Liver (tissue), 9 donors: ENCODE measurements around the gene GATB. TPM values are rescaled to one million over a fixed set of nuclear protein-coding genes. Genes with fewer than 3 reads are reported as not detected.

Experiments used
- DNase-seq: peaks from one replicate; pipeline ENCODE4 v3.0.0-alpha.2; 2017; ENCODE audit warnings: low spot score
- H3K27ac ChIP-seq, 2 donors: one replicate each; pipeline ENCODE4 v1.7.0; 2013; ENCODE audit warnings: inconsistent platforms in 2 of 2, low read length in 2 of 2, control low read depth in 1 of 2, low read depth in 1 of 2, mild to moderate bottlenecking in 1 of 2
- H3K27me3 ChIP-seq, 4 donors: one replicate each; pipeline versions ENCODE4 v1.6.1 to v1.7.0; 2013; ENCODE audit warnings: low read length in 3 of 4, inconsistent platforms in 1 of 4, mild to moderate bottlenecking in 1 of 4, moderate library complexity in 1 of 4; ENCODE audit not compliant: control insufficient read depth in 4 of 4, insufficient read depth in 4 of 4
- H3K36me3 ChIP-seq, 4 donors: one replicate each; pipeline versions ENCODE4 v1.6.1 to v1.7.0; 2013; ENCODE audit warnings: low read length in 3 of 4, mild to moderate bottlenecking in 3 of 4, low read depth in 1 of 4, moderate library complexity in 1 of 4; ENCODE audit not compliant: control insufficient read depth in 4 of 4, insufficient read depth in 3 of 4
- H3K4me1 ChIP-seq, 4 donors: one replicate each; pipeline versions ENCODE4 v1.6.1 to v1.7.0; 2013; ENCODE audit warnings: low read length in 3 of 4, mild to moderate bottlenecking in 3 of 4, moderate library complexity in 1 of 4; ENCODE audit not compliant: control insufficient read depth in 4 of 4, insufficient read depth in 4 of 4
- H3K4me3 ChIP-seq, 3 donors: one replicate each; pipeline versions ENCODE4 v1.6.1 to v1.7.0; 2013; ENCODE audit warnings: low read length in 3 of 3, control low read depth in 1 of 3, low read depth in 1 of 3, mild to moderate bottlenecking in 1 of 3
- H3K9ac ChIP-seq, 2 donors: one replicate each; pipeline ENCODE4 v1.7.0; 2013; ENCODE audit warnings: low read length in 2 of 2, mild to moderate bottlenecking in 2 of 2, moderate library complexity in 2 of 2, control low read depth in 1 of 2, low read depth in 1 of 2
- H3K9me3 ChIP-seq, 4 donors: one replicate each; pipeline versions ENCODE4 v1.6.1 to v1.7.0; 2013; ENCODE audit warnings: low read length in 3 of 4; ENCODE audit not compliant: control insufficient read depth in 4 of 4
- EGR1 ChIP-seq, 2 donors: IDR thresholded peaks; 2 replicates each; pipeline ENCODE4 v1.6.1; 2016 to 2018; ENCODE audit warnings: antibody characterized with exemption in 2 of 2, low read depth in 2 of 2
- FOXA1 ChIP-seq: IDR thresholded peaks from 2 replicates; pipeline ENCODE4 v1.6.1; 2016; ENCODE audit warnings: antibody characterized with exemption
- FOXA2 ChIP-seq: IDR thresholded peaks from 2 replicates; pipeline ENCODE4 v1.6.1; 2016; ENCODE audit warnings: antibody characterized with exemption
- GABPA ChIP-seq, 2 donors: IDR thresholded peaks in 1 of 2; conservative IDR thresholded peaks in 1 of 2; 2 replicates each; pipeline ENCODE4 v1.6.1; 2016; ENCODE audit warnings: antibody characterized with exemption in 2 of 2, mild to moderate bottlenecking in 1 of 2, moderate library complexity in 1 of 2
- HNF4A ChIP-seq, 2 donors: conservative IDR thresholded peaks; 2 replicates each; pipeline ENCODE4 v1.6.1; 2016; ENCODE audit warnings: antibody characterized with exemption in 2 of 2, mild to moderate bottlenecking in 2 of 2
- HNF4G ChIP-seq: IDR thresholded peaks from 2 replicates; pipeline ENCODE4 v1.6.1; 2016; ENCODE audit warnings: antibody characterized with exemption
- JUND ChIP-seq, 2 donors: IDR thresholded peaks; 2 replicates each; pipeline ENCODE4 v1.6.1; 2016; ENCODE audit warnings: antibody characterized with exemption in 2 of 2
- NR2F2 ChIP-seq: IDR thresholded peaks from 2 replicates; pipeline ENCODE4 v1.6.1; 2016; ENCODE audit warnings: antibody characterized with exemption
- RAD21 ChIP-seq, 2 donors: IDR thresholded peaks; 2 replicates each; pipeline ENCODE4 v1.6.1; 2016; ENCODE audit warnings: antibody characterized with exemption in 2 of 2, mild to moderate bottlenecking in 2 of 2
- RXRA ChIP-seq, 2 donors: IDR thresholded peaks; 2 replicates each; pipeline ENCODE4 v1.6.1; 2017 to 2018; ENCODE audit warnings: antibody characterized with exemption in 2 of 2, mild to moderate bottlenecking in 1 of 2
- SP1 ChIP-seq: IDR thresholded peaks from 2 replicates; pipeline ENCODE4 v1.6.1; 2018; ENCODE audit warnings: antibody characterized with exemption, mild to moderate bottlenecking
- TAF1 ChIP-seq: conservative IDR thresholded peaks from 2 replicates; pipeline ENCODE4 v1.6.1; 2016; ENCODE audit warnings: antibody characterized with exemption, mild to moderate bottlenecking
- YY1 ChIP-seq: IDR thresholded peaks from 2 replicates; pipeline ENCODE4 v1.6.1; 2016; ENCODE audit warnings: antibody characterized with exemption, mild to moderate bottlenecking
- WGBS: extraction: QIAGEN DNeasy Blood & Tissue Kit; methylation state at CpG from one replicate; pipeline ENCODE4 v1.1.7; 2013; 5-methylcytosine and 5-hydroxymethylcytosine counted together
- polyA plus RNA-seq, 2 donors: library from polyadenylated mRNA; stranded (reverse) in 1 of 2; unstranded in 1 of 2; fragments of 200-250 nt in 1 of 2; fragments of >200 nt in 1 of 2; fragmentation: Nextera tagmentation in 1 of 2; extraction: Ambion mirVana in 1 of 2; gene quantifications; one replicate each; pipeline versions ENCODE4 v1.2.1 to v1.2.3, GENCODE V29; 2013 to 2015
- total RNA-seq, 2 donors: library from RNA; depleted of rRNA; stranded (reverse); fragments of >200 nt; gene quantifications; one replicate each; pipeline ENCODE4 v1.2.3, GENCODE V29; 2014
- TF ChIP-seq, protein P1 (sequence below): fragments of 150-350 bp; IDR thresholded peaks from 2 replicates; pipeline ENCODE4 v1.5.1; 2017; ENCODE audit warnings: improper control_type of control experiment, low read depth, low read length; ENCODE audit not compliant: missing input control
- TF ChIP-seq, protein P2 (sequence below): IDR thresholded peaks from 2 replicates; pipeline ENCODE4 v1.6.1; 2016; ENCODE audit warnings: antibody characterized with exemption, mild to moderate bottlenecking
- TF ChIP-seq, protein P3 (sequence below): IDR thresholded peaks from 2 replicates; pipeline ENCODE4 v1.6.1; 2016; ENCODE audit warnings: antibody characterized with exemption
- TF ChIP-seq, protein P4 (sequence below): IDR thresholded peaks from 2 replicates; pipeline ENCODE4 v1.6.1; 2016; ENCODE audit warnings: antibody characterized with exemption
- TF ChIP-seq, protein P5 (sequence below): IDR thresholded peaks from 2 replicates; pipeline ENCODE4 v1.6.1; 2016; ENCODE audit warnings: antibody characterized with exemption
- donor health status: healthy.
- donor health status: healthy.
- donor health status: healthy.
- donor health status: healthy.
- donor health status: healthy.

The GATB gene
- total and polyA plus RNA-seq, 4 donors = 10.4 to 17.3 (median 12.5) TPM

DNA sequence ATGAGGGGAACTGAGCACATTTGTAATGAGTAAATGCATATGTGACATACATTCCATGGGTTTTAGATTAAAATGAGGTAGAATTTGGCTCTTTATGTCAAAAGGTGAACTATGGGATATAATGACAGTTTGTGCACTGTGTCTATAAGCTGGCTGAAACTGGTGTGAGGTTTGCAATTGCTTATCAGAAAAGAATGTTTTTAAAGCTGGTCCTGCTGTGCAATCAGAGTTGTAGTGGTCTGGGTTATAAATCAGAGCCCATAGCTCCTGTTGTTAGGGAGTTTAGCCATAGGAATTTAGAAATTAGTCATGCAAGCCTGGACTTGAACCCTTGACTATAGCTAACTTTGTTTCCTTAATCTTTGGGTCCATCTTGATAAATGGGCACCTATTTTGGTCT lies 23.1 kb upstream of the GATB start:
- Histone ChIP-seq H3K4me3 (no peak overlapping the region), H3K27me3 (peaks cover 0 to 2% (median 0%) of the 10 kb centered on the region in 4 donors), H3K9ac (no peak overlapping the region), H3K27ac (no peak overlapping the region), H3K9me3 (no peaks in the 10 kb centered on the region), H3K4me1 (no peaks in the 10 kb centered on the region), H3K36me3 (no peaks in the 10 kb centered on the region)
- no peak for DNase-seq
- TF ChIP-seq HNF4A (conservative IDR thresholded peaks at IDR 0.05) (no peak), NR2F2 (no peak), TAF1 (no peak), FOXA2 (no peak), SP1 (no peak)
- TF ChIP-seq, protein P1, sequence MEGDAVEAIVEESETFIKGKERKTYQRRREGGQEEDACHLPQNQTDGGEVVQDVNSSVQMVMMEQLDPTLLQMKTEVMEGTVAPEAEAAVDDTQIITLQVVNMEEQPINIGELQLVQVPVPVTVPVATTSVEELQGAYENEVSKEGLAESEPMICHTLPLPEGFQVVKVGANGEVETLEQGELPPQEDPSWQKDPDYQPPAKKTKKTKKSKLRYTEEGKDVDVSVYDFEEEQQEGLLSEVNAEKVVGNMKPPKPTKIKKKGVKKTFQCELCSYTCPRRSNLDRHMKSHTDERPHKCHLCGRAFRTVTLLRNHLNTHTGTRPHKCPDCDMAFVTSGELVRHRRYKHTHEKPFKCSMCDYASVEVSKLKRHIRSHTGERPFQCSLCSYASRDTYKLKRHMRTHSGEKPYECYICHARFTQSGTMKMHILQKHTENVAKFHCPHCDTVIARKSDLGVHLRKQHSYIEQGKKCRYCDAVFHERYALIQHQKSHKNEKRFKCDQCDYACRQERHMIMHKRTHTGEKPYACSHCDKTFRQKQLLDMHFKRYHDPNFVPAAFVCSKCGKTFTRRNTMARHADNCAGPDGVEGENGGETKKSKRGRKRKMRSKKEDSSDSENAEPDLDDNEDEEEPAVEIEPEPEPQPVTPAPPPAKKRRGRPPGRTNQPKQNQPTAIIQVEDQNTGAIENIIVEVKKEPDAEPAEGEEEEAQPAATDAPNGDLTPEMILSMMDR = no peak

DNA sequence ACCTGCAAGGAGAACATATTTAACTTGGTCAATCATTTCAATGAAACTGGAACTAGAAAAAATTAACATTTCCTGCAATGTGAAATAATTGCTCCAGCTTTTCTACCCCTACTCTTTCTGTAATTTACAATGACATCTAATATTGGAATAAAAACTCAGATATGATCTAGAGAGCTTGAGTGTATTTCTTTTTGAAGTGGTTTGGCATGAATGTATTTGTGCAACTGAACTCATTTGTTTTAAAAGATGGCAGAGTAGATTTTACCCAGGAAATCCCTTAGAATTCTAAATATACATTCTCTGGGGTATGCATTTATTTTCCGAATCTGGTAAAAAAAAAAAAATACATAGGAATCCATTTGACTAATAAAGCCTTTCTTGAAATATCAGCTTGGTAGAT lies 21.5 kb upstream of the GATB start:
- TF ChIP-seq EGR1 (IDR thresholded peaks at IDR 0.05; ENCODE audit: low read depth in 2 of 2) (no peak), RXRA (IDR thresholded peaks at IDR 0.05) (no peak), YY1 (no peak), FOXA1 (no peak), FOXA2 (no peak), JUND (IDR thresholded peaks at IDR 0.05) (no peak), SP1 (no peak), NR2F2 (no peak), HNF4A (conservative IDR thresholded peaks at IDR 0.05) (no peak), GABPA (IDR thresholded peaks at IDR 0.05 in 1 of 2, conservative IDR thresholded peaks at IDR 0.05 in 1 of 2) (no peak), TAF1 (no peak), HNF4G (no peak), RAD21 (IDR thresholded peaks at IDR 0.05) (no peak)
- TF ChIP-seq, protein P2, sequence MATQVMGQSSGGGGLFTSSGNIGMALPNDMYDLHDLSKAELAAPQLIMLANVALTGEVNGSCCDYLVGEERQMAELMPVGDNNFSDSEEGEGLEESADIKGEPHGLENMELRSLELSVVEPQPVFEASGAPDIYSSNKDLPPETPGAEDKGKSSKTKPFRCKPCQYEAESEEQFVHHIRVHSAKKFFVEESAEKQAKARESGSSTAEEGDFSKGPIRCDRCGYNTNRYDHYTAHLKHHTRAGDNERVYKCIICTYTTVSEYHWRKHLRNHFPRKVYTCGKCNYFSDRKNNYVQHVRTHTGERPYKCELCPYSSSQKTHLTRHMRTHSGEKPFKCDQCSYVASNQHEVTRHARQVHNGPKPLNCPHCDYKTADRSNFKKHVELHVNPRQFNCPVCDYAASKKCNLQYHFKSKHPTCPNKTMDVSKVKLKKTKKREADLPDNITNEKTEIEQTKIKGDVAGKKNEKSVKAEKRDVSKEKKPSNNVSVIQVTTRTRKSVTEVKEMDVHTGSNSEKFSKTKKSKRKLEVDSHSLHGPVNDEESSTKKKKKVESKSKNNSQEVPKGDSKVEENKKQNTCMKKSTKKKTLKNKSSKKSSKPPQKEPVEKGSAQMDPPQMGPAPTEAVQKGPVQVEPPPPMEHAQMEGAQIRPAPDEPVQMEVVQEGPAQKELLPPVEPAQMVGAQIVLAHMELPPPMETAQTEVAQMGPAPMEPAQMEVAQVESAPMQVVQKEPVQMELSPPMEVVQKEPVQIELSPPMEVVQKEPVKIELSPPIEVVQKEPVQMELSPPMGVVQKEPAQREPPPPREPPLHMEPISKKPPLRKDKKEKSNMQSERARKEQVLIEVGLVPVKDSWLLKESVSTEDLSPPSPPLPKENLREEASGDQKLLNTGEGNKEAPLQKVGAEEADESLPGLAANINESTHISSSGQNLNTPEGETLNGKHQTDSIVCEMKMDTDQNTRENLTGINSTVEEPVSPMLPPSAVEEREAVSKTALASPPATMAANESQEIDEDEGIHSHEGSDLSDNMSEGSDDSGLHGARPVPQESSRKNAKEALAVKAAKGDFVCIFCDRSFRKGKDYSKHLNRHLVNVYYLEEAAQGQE = no peak
- TF ChIP-seq, protein P3, sequence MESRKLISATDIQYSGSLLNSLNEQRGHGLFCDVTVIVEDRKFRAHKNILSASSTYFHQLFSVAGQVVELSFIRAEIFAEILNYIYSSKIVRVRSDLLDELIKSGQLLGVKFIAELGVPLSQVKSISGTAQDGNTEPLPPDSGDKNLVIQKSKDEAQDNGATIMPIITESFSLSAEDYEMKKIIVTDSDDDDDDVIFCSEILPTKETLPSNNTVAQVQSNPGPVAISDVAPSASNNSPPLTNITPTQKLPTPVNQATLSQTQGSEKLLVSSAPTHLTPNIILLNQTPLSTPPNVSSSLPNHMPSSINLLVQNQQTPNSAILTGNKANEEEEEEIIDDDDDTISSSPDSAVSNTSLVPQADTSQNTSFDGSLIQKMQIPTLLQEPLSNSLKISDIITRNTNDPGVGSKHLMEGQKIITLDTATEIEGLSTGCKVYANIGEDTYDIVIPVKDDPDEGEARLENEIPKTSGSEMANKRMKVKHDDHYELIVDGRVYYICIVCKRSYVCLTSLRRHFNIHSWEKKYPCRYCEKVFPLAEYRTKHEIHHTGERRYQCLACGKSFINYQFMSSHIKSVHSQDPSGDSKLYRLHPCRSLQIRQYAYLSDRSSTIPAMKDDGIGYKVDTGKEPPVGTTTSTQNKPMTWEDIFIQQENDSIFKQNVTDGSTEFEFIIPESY = no peak
- TF ChIP-seq, protein P4, sequence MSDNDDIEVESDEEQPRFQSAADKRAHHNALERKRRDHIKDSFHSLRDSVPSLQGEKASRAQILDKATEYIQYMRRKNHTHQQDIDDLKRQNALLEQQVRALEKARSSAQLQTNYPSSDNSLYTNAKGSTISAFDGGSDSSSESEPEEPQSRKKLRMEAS = no peak
- TF ChIP-seq, protein P1 = no peak
- TF ChIP-seq, protein P5, sequence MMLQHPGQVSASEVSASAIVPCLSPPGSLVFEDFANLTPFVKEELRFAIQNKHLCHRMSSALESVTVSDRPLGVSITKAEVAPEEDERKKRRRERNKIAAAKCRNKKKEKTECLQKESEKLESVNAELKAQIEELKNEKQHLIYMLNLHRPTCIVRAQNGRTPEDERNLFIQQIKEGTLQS = no peak
- no peaks in the 10 kb centered on the region for H3K9me3 ChIP-seq
- no peak overlapping the region for H3K9ac ChIP-seq
- peaks cover 0 to 2% (median 0%) of the 10 kb centered on the region in 4 donors for H3K27me3 ChIP-seq
- no peaks in the 10 kb centered on the region for H3K4me1 ChIP-seq
- WGBS = 70% methylated on average over 1 of the region's 1 CpG
- no peaks in the 10 kb centered on the region for H3K36me3 ChIP-seq
- no peak overlapping the region for H3K27ac ChIP-seq
- DNase-seq = no peak
- no peak overlapping the region for H3K4me3 ChIP-seq
